NCI-H1436 treated with DMSO at 0.1 percent for 48 hours (cell line): ENCODE measurements around the gene SPAG16.
"Not testable (repeated sequence)": the region's sequence is repeated elsewhere in the genome, so short reads cannot be mapped to it uniquely, and the experiment has no call there.

Experiments
- DNase-seq: peaks from one replicate; lab custom pipeline; 2025; lab: John Stamatoyannopoulos, UW

SPAG16 gene

GRCh38 chr2:213703406-213704098, 419.3 kb downstream of the SPAG16 start:
- no peak for DNase-seq

GRCh38 chr2:213710164-213710563, 425.9 kb downstream of the SPAG16 start:
- no peak for DNase-seq

DNA sequence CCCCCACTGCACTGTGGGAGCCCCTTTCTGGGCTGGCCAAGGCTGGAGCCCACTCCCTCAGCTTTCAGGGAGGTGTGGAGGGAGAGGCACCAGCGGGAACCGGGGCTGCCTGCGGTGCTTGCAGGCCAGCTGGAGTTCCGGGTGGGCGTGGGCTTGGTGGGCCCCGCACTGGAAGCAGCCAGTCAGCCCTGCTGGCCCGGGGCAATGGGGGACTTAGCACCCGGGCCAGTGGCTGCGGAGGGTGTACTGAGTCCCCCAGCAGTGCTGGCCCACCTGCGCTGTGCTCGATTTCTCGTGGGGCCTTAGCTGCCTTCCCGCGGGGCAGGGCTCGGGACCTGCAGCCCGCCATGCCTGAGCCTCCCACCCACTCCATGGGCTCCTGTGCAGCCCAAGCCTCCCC, 434.1 kb downstream of the SPAG16 start:
- not testable (repeated sequence) for DNase-seq

- no peak for DNase-seq
Observed at GRCh38 chr2:213722565-213722964, 438.3 kb downstream of the SPAG16 start.

GRCh38 chr2:213723041-213723560, 438.8 kb downstream of the SPAG16 start:
- DNase-seq = no peak

GRCh38 chr2:213723707-213724106, 439.4 kb downstream of the SPAG16 start:
- no peak for DNase-seq

DNA sequence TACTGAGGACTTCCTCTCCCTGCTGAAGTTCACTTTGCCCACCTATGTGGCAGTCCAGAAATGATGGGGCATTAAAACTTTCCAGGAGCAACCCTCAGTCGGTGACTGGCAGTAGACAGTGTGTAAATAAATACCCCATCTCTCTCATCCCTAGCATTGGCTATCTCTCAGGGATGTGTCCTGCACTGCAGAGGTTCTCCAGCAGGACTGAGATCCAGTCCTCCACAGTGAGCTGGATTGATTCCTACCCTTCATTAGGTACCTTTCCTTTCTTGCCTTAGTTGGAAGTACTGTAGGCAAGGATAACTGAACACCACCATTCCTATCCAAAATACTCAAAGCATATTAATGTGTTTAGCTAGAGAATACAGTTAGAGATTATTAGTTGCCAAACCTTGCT, 441.8 kb downstream of the SPAG16 start:
- no peak for DNase-seq

GRCh38 chr2:213733893-213734292, 449.6 kb downstream of the SPAG16 start:
- DNase-seq = no peak

DNA sequence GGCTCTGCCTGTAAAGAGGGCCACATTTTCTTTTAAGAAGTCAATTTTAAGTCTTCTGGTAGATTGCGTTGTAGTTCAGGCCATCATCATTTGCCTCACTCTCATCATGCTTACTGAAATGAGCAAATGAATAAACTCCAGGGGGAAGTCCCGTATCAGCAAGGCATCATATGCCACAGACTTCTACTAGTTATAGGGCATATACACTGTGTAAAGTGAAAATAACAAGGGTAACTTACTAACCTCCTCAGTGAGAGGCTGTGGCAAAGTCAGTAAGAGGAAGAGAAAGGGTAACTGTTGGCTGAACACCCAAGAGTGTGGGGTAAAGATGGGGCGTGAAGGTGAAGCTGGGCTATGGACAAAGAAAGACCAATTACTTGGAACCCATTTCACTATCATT, 456.2 kb downstream of the SPAG16 start:
- no peak for DNase-seq

- no peak for DNase-seq
Observed at GRCh38 chr2:213751446-213751845, 467.2 kb downstream of the SPAG16 start.

DNA sequence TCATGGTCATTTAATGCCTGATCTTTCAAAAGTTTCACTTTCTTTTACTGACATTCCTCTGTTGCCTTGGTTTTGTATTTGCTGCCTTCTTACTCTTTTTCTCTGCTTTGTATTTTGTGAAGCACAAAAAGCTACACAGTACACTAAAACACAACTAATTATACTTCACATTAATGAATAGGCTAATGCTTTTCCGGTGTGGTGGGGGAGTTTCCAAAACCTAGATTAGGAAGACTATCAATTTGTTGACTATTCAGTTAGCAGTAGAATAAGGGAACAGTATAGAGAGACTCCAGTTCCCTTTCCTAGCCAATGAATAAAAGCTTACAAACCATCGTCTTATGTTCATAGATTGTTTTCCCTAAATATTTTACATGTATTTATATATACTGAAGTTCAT, 468.3 kb downstream of the SPAG16 start:
- no peak for DNase-seq

GRCh38 chr2:213757525-213757924, 473.3 kb downstream of the SPAG16 start:
- no peak for DNase-seq

DNA sequence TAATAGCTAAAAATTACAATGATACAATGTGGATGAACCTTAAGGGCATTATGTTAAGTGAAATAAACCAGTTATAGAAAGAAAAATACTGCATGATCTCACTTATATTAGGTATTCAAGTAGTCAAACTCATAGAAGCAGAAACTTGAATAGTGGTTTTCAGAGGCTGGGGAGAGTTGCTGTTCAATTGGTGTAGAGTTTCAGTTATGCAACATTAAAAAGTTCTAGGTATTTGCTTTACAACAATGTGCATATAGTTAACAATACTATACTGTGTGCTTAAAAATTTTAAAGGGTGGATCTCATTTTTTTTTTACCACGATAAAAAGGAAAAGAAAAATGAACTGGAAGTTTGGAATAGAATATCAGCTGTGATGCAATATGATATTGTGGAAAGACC, 479.1 kb downstream of the SPAG16 start:
- DNase-seq = no peak

DNA sequence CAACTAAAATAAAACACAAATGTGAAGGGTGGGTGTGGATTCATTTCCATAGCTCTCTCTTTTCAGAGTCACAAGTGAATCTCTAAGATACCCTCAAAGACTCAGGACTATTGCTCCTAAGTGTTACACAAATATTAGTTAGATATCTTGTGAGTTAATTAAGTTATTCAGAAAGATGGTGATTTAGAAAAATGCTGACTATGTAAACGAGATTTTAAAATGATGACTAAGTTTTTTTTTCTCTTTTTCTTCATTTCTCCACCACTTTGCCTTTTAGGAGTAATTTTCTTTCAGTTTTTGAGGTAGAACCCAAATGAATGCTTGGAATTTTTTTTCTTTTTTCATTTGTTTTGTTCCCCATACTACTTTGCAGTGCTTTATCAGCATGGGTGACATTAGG, 479.7 kb downstream of the SPAG16 start:
- DNase-seq = no peak

- no peak for DNase-seq
Observed at GRCh38 chr2:213764849-213765248, 480.6 kb downstream of the SPAG16 start.

DNA sequence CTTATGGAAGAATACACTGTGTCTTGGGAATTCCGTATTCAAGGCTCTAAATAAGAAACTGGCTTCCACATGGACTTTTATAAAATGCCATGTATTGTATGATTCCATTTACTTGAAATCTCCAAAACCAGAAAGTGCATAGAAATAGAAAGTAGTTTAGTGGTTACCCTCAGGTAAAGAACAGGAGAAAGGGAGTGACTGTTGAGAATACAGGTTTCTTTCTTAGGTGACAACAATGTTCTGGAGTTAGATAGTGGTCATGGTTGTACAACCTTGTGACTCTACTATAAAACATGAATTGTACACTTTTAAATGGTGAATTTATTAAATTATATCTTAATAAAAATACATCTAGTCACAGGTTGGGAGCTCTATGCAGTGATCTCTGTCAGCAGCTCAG, 481.8 kb downstream of the SPAG16 start:
- no peak for DNase-seq

DNA sequence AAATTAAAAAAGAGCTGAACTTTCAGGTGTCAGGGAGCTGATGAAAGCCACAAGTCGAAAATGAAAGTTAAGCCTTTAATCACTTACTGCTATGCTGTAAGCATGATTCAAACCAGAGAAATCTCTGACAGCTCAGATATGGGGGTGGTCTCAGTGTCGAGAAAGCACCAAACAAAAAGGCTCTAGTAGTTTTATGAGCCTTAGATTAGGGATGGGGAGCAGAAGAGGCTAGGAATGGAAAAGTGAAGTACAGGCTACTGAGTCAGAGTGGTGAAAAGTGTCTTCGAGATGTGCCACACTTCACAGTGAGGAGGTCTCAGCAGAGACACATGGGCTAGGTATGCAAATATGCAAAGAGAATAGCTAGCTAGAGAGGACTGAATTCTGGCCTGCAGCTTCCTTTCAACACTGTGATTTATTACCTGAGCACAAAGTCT, 482.2 kb downstream of the SPAG16 start:
- DNase-seq = no peak

DNA sequence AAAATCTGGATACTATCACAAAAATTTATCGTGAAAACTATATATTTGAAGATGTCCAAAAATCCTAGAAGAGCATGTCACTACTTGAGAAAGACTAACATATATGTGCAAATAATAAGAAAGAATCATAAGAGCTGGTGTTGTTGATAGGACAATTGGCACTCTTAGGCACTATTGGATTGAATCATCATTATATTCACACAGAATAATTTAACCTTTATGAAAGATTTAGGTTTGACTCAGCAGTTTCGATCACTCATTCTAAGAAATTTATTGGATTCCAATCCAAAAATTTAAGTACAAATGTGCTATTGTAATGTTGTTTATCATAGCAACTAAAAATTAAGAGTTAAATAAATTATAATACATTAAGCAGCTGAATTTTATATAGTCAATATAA, 503.6 kb downstream of the SPAG16 start:
- DNase-seq = no peak

DNA sequence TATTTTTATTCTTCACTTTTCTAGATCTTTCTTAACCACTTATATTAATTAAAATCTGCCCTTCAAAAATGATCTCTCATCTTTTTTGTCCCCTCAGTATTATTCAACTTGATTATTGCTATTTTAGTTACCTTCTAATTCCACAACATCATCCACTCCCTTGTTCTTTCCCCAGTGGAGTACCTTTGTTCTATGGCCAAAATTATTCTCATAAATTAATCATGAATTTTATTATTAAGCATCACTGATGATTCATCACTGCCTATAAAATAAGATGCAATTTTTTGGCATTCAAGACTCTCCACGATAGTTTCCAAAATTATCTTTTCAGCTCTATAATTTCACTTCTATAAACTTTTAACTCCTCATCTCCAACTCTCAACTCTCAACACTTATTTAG, 505.7 kb downstream of the SPAG16 start:
- no peak for DNase-seq

DNA sequence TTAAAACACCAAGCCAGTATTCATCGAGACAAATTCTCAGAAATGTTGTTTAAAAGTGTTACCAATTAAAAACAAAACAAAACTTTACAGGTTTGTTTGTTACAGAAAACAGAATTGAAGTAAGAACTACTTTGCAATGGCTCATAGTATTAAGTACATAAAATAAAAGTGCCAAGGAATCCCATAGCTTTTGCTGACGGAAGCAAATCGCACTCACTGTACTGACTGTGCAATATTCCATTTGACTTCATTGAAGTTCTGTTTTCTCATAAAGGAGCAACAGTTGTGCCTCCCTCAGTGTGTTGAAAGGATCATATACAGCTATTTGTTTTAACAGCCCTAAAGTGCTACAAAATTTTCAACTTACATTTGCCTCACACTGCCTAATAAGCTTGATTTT, 507.8 kb downstream of the SPAG16 start:
- DNase-seq = no peak

- DNase-seq = no peak
Observed at GRCh38 chr2:213806125-213806726, 522.0 kb downstream of the SPAG16 start.

- DNase-seq = no peak
Observed at GRCh38 chr2:213816583-213816982, 532.3 kb downstream of the SPAG16 start.

- no peak for DNase-seq
Observed at GRCh38 chr2:213818436-213818835, 534.2 kb downstream of the SPAG16 start.

DNA sequence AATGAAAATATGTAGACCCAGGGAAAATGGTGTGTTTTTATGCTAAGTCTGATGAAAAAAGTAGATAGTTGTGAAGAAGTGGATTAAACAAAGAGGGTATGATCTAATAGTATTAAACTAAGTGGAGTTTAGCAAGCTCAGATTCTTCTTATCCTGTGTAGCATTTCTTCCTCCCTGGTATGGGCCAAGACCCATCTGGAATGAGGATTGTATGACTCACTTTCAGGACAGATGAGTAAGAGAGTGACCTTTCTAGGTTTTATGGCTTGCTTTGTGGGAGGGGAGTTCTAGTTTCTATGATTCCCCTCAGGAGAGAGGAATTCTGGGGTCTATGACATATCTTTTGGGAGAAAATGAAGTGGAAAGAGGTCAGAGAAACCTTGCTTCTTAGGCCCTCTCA, 550.1 kb downstream of the SPAG16 start:
- no peak for DNase-seq
